HEK293T (cell line): ENCODE data around the gene FOXP3.

Experiments used
- ARNT ChIP-seq: fragments of 450-650 bp; IDR thresholded peaks from 2 replicates; pipeline ENCODE4 v1.6.1; 2017; ENCODE audit warnings: mild to moderate bottlenecking
- BHLHE40 ChIP-seq: fragments of 450-650 bp; IDR thresholded peaks from 2 replicates; pipeline ENCODE4 v1.6.1; 2016; ENCODE audit warnings: mild to moderate bottlenecking, moderate library complexity, borderline replicate concordance
- CTBP1 ChIP-seq: fragments of 450-650 bp; IDR thresholded peaks from 2 replicates; pipeline ENCODE4 v1.6.1; 2016; ENCODE audit warnings: borderline replicate concordance
- ELF4 ChIP-seq: fragments of 450-650 bp; IDR thresholded peaks from 2 replicates; pipeline ENCODE4 v1.6.1; 2017; ENCODE audit warnings: antibody characterized with exemption
- FOXA1 ChIP-seq: fragments of 450-650 bp; IDR thresholded peaks from 2 replicates; pipeline ENCODE4 v1.6.1; 2016; ENCODE audit warnings: mild to moderate bottlenecking
- FOXK2 ChIP-seq: fragments of 450-650 bp; IDR thresholded peaks from 2 replicates; pipeline ENCODE4 v1.6.1; 2016; ENCODE audit warnings: mild to moderate bottlenecking
- FOXM1 ChIP-seq: fragments of 450-650 bp; IDR thresholded peaks from 2 replicates; pipeline ENCODE4 v1.6.1; 2017; ENCODE audit warnings: mild to moderate bottlenecking, borderline replicate concordance
- NFRKB ChIP-seq: fragments of 450-650 bp; IDR thresholded peaks from 2 replicates; pipeline ENCODE4 v1.6.1; 2016; ENCODE audit warnings: mild to moderate bottlenecking, moderate library complexity
- SP1 ChIP-seq: fragments of 450-650 bp; IDR thresholded peaks from 2 replicates; pipeline ENCODE4 v1.6.1; 2017
- SUZ12 ChIP-seq: fragments of 450-650 bp; IDR thresholded peaks from 2 replicates; pipeline ENCODE4 v1.6.1; 2016; ENCODE audit warnings: mild to moderate bottlenecking
- TARDBP ChIP-seq: fragments of 450-650 bp; IDR thresholded peaks from 2 replicates; pipeline ENCODE4 v1.6.1; 2016
- ZNF384 ChIP-seq: fragments of 450-650 bp; IDR thresholded peaks from 2 replicates; pipeline ENCODE4 v1.6.1; 2016

DNA sequence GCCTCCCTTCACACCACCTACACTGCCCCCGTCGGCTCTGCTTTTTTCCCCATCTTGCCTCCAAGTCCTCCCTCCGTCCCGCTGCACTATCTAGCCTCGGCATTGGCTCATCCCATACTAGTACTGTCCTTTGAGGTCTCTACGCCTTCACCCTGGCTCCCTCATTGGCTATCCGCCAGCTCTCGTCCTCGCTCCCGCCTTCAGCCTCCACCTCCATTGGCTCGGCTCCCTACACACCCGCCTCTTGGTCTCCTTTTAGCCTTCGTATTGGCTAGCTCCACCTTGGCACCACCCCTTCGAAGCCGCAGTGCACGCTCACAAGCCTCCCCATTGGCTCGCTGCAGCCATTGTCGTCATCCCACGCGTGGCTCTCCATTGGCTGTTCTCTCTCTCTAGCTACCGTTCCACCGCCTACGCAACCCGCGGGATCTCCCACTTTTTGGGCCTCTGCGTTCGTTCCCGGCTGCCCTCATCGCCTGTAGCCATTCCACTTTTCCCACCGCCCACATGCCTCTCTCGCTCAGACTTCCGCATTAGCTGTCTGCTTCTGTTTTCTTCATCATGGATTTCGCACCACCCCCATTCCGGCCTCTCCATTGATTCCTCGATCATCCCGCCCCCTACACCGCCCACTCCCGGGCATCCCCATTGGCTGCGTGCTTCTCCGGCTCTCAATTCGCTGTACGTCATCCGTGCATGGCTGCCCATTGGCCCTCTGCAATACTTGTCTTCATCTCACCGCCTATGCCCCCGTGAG, 4.7 kb upstream of the FOXP3 start:
- no peak for TF ChIP-seq TARDBP
- no peak for TF ChIP-seq ELF4
- TF ChIP-seq FOXM1, result no peak
- TF ChIP-seq CTBP1, result no peak
- TF ChIP-seq SP1, result no peak
- no peak for TF ChIP-seq ZNF384
- TF ChIP-seq FOXK2, result no peak
- no peak for TF ChIP-seq NFRKB
- TF ChIP-seq ARNT, result no peak
- TF ChIP-seq SUZ12, result no peak
- no peak for TF ChIP-seq FOXA1
- TF ChIP-seq BHLHE40, result no peak
